IMR-90 (cell line): ENCODE measurements around the gene MSL3. TPM values are rescaled to one million over a fixed set of nuclear protein-coding genes. Genes with fewer than 3 reads are reported as not detected.

Experiments
- ATAC-seq: fragments of 200-7000 bp; cut with Tn5 transposase; 2 replicates; pipeline ENCODE4 v1.9.1; 2020; ENCODE audit warnings: low read depth, mild to moderate bottlenecking, moderate library complexity
- BruUV-seq: library from RNA; stranded (reverse); fragments of 400-500 nt; replicated peaks from 2 replicates; lab custom pipeline; 2021; lab: Mats Ljungman, UMichigan
- CTCF ChIA-PET: fragments of 300-600 bp; formaldehyde crosslinking; extraction: SDS; loops from one replicate; lab custom pipeline; 2021; ENCODE audit warnings: antibody characterized with exemption; lab: Yijun Ruan, JAX
- POLR2A ChIA-PET: fragments of 300-600 bp; sonication (Branson Sonifier 250); formaldehyde crosslinking; loops from one replicate; lab custom pipeline; 2022; ENCODE audit warnings: antibody characterized with exemption; ENCODE audit not compliant: unreplicated experiment; lab: Charles Lee
- DNase-seq: peaks from one replicate; pipeline ENCODE4 v3.0.0; 2013
- H2AFZ ChIP-seq: replicated peaks from 2 replicates; pipeline ENCODE3; 2013; ENCODE audit warnings: low read length, mild to moderate bottlenecking; ENCODE audit not compliant: poor library complexity
- H2AK5ac ChIP-seq: 2 replicates; pipeline ENCODE4 v1.6.1; 2013; ENCODE audit warnings: low read depth, low read length, inconsistent platforms
- H2AK9ac ChIP-seq: replicated peaks from 2 replicates; pipeline ENCODE3; 2013; ENCODE audit warnings: mild to moderate bottlenecking, low read depth, low read length, moderate library complexity; ENCODE audit not compliant: poor library complexity
- H2BK120ac ChIP-seq: 2 replicates; pipeline ENCODE4 v1.6.1; 2013; ENCODE audit warnings: low read depth, low read length, inconsistent platforms
- H2BK15ac ChIP-seq: 3 replicates; pipeline ENCODE4 v1.6.1; 2013; ENCODE audit warnings: low read depth, low read length, inconsistent platforms
- H2BK20ac ChIP-seq: 2 replicates; pipeline ENCODE4 v1.6.1; 2013; ENCODE audit warnings: low read depth, mild to moderate bottlenecking, inconsistent platforms, low read length, moderate library complexity
- H2BK5ac ChIP-seq: 2 replicates; pipeline ENCODE4 v1.6.1; 2013; ENCODE audit warnings: mild to moderate bottlenecking, low read depth, low read length, inconsistent platforms; ENCODE audit not compliant: poor library complexity, severe bottlenecking
- H3K14ac ChIP-seq: replicated peaks from 2 replicates; pipeline ENCODE4 v1.6.1; 2013; ENCODE audit warnings: low read depth, low read length, inconsistent platforms
- H3K18ac ChIP-seq: 2 replicates; pipeline ENCODE4 v1.6.1; 2013; ENCODE audit warnings: low read depth, low read length, control low read depth
- H3K23ac ChIP-seq: 2 replicates; pipeline ENCODE4 v1.6.1; 2013; ENCODE audit warnings: low read depth, low read length, inconsistent platforms
- H3K27ac ChIP-seq: 2 replicates; pipeline ENCODE4 v1.5.1; 2013; ENCODE audit warnings: mild to moderate bottlenecking, control low read depth, low read length; ENCODE audit not compliant: insufficient read depth
- H3K27me3 ChIP-seq: 2 replicates; pipeline ENCODE4 v1.6.1; 2013; ENCODE audit warnings: low read length; ENCODE audit not compliant: control insufficient read depth, insufficient read depth
- H3K36me3 ChIP-seq: 2 replicates; pipeline ENCODE4 v1.6.1; 2013; ENCODE audit warnings: low read length, mixed read lengths; ENCODE audit not compliant: control insufficient read depth, insufficient read depth
- H3K4ac ChIP-seq: 2 replicates; pipeline ENCODE4 v1.6.1; 2013; ENCODE audit warnings: low read depth, low read length, inconsistent platforms
- H3K4me1 ChIP-seq: 2 replicates; pipeline ENCODE4 v1.6.1; 2013; ENCODE audit warnings: low read length, mixed read lengths; ENCODE audit not compliant: control insufficient read depth, insufficient read depth
- H3K4me2 ChIP-seq: 2 replicates; pipeline ENCODE4 v1.6.1; 2013; ENCODE audit warnings: low read depth, mild to moderate bottlenecking, control low read depth, low read length, moderate library complexity
- H3K4me3 ChIP-seq: 2 replicates; pipeline ENCODE4 v1.5.1; 2013; ENCODE audit warnings: low read depth, mild to moderate bottlenecking, control low read depth, low read length, moderate library complexity; ENCODE audit not compliant: insufficient read depth
- H3K56ac ChIP-seq: 2 replicates; pipeline ENCODE4 v1.6.1; 2013; ENCODE audit warnings: low read length, inconsistent platforms; ENCODE audit not compliant: insufficient read depth; ENCODE audit errors: extremely low read depth
- H3K79me1 ChIP-seq, 2 experiments: 2 replicates each; pipeline ENCODE4 v1.6.1; 2013; ENCODE audit warnings: low read length in 2 of 2, inconsistent platforms in 1 of 2, low read depth in 1 of 2
- H3K9ac ChIP-seq: 2 replicates; pipeline ENCODE4 v1.6.1; 2013; ENCODE audit warnings: low read depth, low read length, control low read depth
- H3K9me1 ChIP-seq: 2 replicates; pipeline ENCODE4 v1.6.1; 2013; ENCODE audit warnings: low read length, inconsistent platforms; ENCODE audit not compliant: insufficient read depth
- H3K9me3 ChIP-seq: 2 replicates; pipeline ENCODE4 v1.6.1; 2013; ENCODE audit warnings: low read length; ENCODE audit not compliant: control insufficient read depth, insufficient read depth
- H4K20me1 ChIP-seq: 2 replicates; pipeline ENCODE4 v1.6.1; 2013; ENCODE audit warnings: low read length, inconsistent platforms; ENCODE audit not compliant: insufficient read depth
- H4K5ac ChIP-seq: 2 replicates; pipeline ENCODE4 v1.6.1; 2013; ENCODE audit warnings: mild to moderate bottlenecking, low read depth, low read length, control low read depth
- H4K8ac ChIP-seq, 2 experiments: 2 replicates each; pipeline ENCODE4 v1.6.1; 2013; ENCODE audit warnings: low read depth in 2 of 2, low read length in 2 of 2, control low read depth in 1 of 2, inconsistent platforms in 1 of 2
- H4K91ac ChIP-seq: 2 replicates; pipeline ENCODE4 v1.6.1; 2013; ENCODE audit warnings: low read depth, low read length, inconsistent platforms; ENCODE audit not compliant: insufficient read depth
- BHLHE40 ChIP-seq: fragments of 150-350 bp; IDR thresholded peaks from 2 replicates; pipeline ENCODE4 v1.6.1; 2016; ENCODE audit warnings: mild to moderate bottlenecking, low read depth, low read length
- CEBPB ChIP-seq: IDR thresholded peaks from 2 replicates; pipeline ENCODE4 v1.6.1; 2012; ENCODE audit warnings: low read depth, low read length, improper control_type of control experiment
- CHD1 ChIP-seq: IDR thresholded peaks from 2 replicates; pipeline ENCODE4 v1.6.1; 2012; ENCODE audit warnings: low read depth, low read length, improper control_type of control experiment
- CTCF ChIP-seq: conservative IDR thresholded peaks from 2 replicates; pipeline ENCODE4 v1.5.1; 2012; ENCODE audit warnings: mild to moderate bottlenecking, low read depth, low read length, improper control_type of control experiment
- ELK1 ChIP-seq: fragments of 150-350 bp; IDR thresholded peaks from 2 replicates; pipeline ENCODE4 v1.6.1; 2016; ENCODE audit warnings: low read depth, mild to moderate bottlenecking, low read length, moderate library complexity, borderline replicate concordance
- FOS ChIP-seq: fragments of 150-350 bp; IDR thresholded peaks from 2 replicates; pipeline ENCODE4 v1.6.1; 2016; ENCODE audit warnings: low read depth, low read length
- MAFK ChIP-seq: IDR thresholded peaks from 2 replicates; pipeline ENCODE4 v1.6.1; 2012; ENCODE audit warnings: low read depth, low read length, improper control_type of control experiment
- MXI1 ChIP-seq: IDR thresholded peaks from 2 replicates; pipeline ENCODE4 v1.6.1; 2012; ENCODE audit warnings: low read depth, mild to moderate bottlenecking, low read length, moderate library complexity, borderline replicate concordance
- POLR2A ChIP-seq: IDR thresholded peaks from 2 replicates; pipeline ENCODE4 v1.6.1; 2012; ENCODE audit warnings: mild to moderate bottlenecking, low read depth, low read length
- RAD21 ChIP-seq: IDR thresholded peaks from 2 replicates; pipeline ENCODE4 v1.6.1; 2012; ENCODE audit warnings: low read length, improper control_type of control experiment
- RCOR1 ChIP-seq: IDR thresholded peaks from 2 replicates; pipeline ENCODE4 v1.6.1; 2012; ENCODE audit warnings: mild to moderate bottlenecking, low read length, improper control_type of control experiment; ENCODE audit not compliant: insufficient replicate concordance
- RFX5 ChIP-seq: IDR thresholded peaks from 2 replicates; pipeline ENCODE4 v1.8.0; 2012; ENCODE audit warnings: low read depth, mild to moderate bottlenecking, low read length, moderate library complexity
- SMC3 ChIP-seq: fragments of 150-350 bp; IDR thresholded peaks from 2 replicates; pipeline ENCODE4 v1.6.1; 2016; ENCODE audit warnings: low read depth, mild to moderate bottlenecking, antibody characterized with exemption, low read length, moderate library complexity
- USF2 ChIP-seq: fragments of 150-350 bp; IDR thresholded peaks from 2 replicates; pipeline ENCODE4 v1.6.1; 2017; ENCODE audit warnings: mild to moderate bottlenecking, antibody characterized with exemption, low read length, low read depth
- WGBS, 2 experiments: methylation state at CpG; one replicate each; pipeline versions ENCODE4 v1.1.5 to v1.1.7; 2013; ENCODE audit warnings: missing lambda C conversion rate in 2 of 2; ENCODE audit not compliant: insufficient read length in 1 of 2; ENCODE audit errors: extremely low coverage in 2 of 2; 5-methylcytosine and 5-hydroxymethylcytosine counted together
- dilution Hi-C: fragments of 300-500 bp; cut with HindIII; formaldehyde crosslinking; loops from one replicate; pipeline ENCODE4 v1.14.3; 2018; ENCODE audit warnings: low sequenced_read_pairs; ENCODE audit not compliant: unreplicated experiment
- in situ Hi-C: fragments of 300-500 bp; cut with MboI; formaldehyde crosslinking; loops from 3 replicates; pipeline ENCODE4 v1.14.3; 2019; ENCODE audit warnings: low sequenced_read_pairs, inconsistent platforms, mixed read lengths
- intact Hi-C: fragments of 100-400 bp; cut with micrococcal nuclease; formaldehyde crosslinking; loops from 2 replicates; pipeline ENCODE4 v1.10.0; 2022
- polyA plus RNA-seq, 3 experiments: library from polyadenylated mRNA; depleted of rRNA; stranded (reverse); fragments of >200 nt; gene quantifications; 2 replicates each; pipeline ENCODE4 v1.2.3, GENCODE V29; 2012; ENCODE audit warnings: low replicate concordance in 1 of 3
- total RNA-seq: library from RNA; depleted of rRNA; stranded (reverse); fragments of >200 nt; gene quantifications from 2 replicates; pipeline ENCODE4 v1.2.3, GENCODE V29; 2012

MSL3 gene
- total and polyA plus RNA-seq, 2 of the 4 experiments (the other 2 are of a cell fraction): 19.6 to 21.3 TPM

GRCh38 chrX:11750694-11751093, 7.3 kb upstream of the MSL3 start:
- Histone ChIP-seq H4K20me1 (no peaks in the 10 kb centered on the region), H3K14ac (no peak overlapping the region), H3K4me2 (no peak overlapping the region), H3K4ac (no peak overlapping the region), H3K27ac (no peak overlapping the region), H4K8ac (no peak overlapping the region), H3K4me3 (no peak overlapping the region), H3K56ac (no peak overlapping the region), H2BK5ac (no peak overlapping the region), H3K4me1 (no peaks in the 10 kb centered on the region), H2AK5ac (no peak overlapping the region), H3K9me3 (no peaks in the 10 kb centered on the region), H3K27me3 (peaks cover 12% of the 10 kb centered on the region), H2AK9ac (no peak overlapping the region), H4K5ac (no peak overlapping the region), H3K23ac (no peak overlapping the region), H2BK15ac (no peak overlapping the region), H2BK120ac (no peak overlapping the region), H2AFZ (no peak overlapping the region), H4K91ac (no peak overlapping the region), H3K36me3 (no peaks in the 10 kb centered on the region), H3K9me1 (no peaks in the 10 kb centered on the region), H2BK20ac (no peak overlapping the region), H3K9ac (no peak overlapping the region), H3K18ac (no peak overlapping the region), H3K79me1 (no peaks in the 10 kb centered on the region)
- in situ Hi-C loops (loop anchor here (25.0 kb wide), 1 partner anchor 1563 kb away; no protein-coding TSS in a partner anchor), intact Hi-C loops (no loop called here), dilution Hi-C loops (no loop called here)
- DNase-seq (no peak), ATAC-seq (no peak)
- ChIA-PET CTCF (no interaction called here), POLR2A (no interaction called here)
- no TSS peak for BruUV-seq
- WGBS, 2 experiments: no CpG with 5 or more reads among the region's 4 CpGs
- TF ChIP-seq POLR2A: no peak
- TF ChIP-seq CHD1: no peak
- TF ChIP-seq FOS: no peak
- TF ChIP-seq ELK1: no peak
- no peak for TF ChIP-seq RFX5
- no peak for TF ChIP-seq CTCF
- no peak for TF ChIP-seq MAFK
- TF ChIP-seq CEBPB: no peak
- no peak for TF ChIP-seq USF2
- no peak for TF ChIP-seq RAD21
- TF ChIP-seq RCOR1: no peak
- TF ChIP-seq SMC3: no peak
- no peak for TF ChIP-seq BHLHE40
- no peak for TF ChIP-seq MXI1
